ENCODE data around the gene SLC22A25. TPM values are rescaled to one million over a fixed set of nuclear protein-coding genes. Genes with fewer than 3 reads are reported as not detected.

SLC22A25 gene
- total RNA-seq, 1 donor from 2014 or later: not detected

- no peaks in the 10 kb centered on the region for H3F3A ChIP-seq (ENCODE audit: low read depth)
- no peak overlapping the region for H3K27ac ChIP-seq
- no peak overlapping the region for H3K4me2 ChIP-seq
- no peaks in the 10 kb centered on the region for H3K9me3 ChIP-seq (ENCODE audit: low read depth)
- no peak overlapping the region for H3K9ac ChIP-seq
- Mint-ChIP-seq H3K4me1 (no peaks in the 10 kb centered on the region), H3K4me3 (no peak overlapping the region), H3K36me3 (no peaks in the 10 kb centered on the region), H3K27me3 (ENCODE audit: insufficient read depth, low read depth) (peaks cover 4% of the 10 kb centered on the region), H3K27ac (no peak overlapping the region), H3K9me3 (no peaks in the 10 kb centered on the region)
- H3K27me3 ChIP-seq: no peaks in the 10 kb centered on the region
- TF ChIP-seq EZH2 (IDR thresholded peaks at IDR 0.05): no peak
- TF ChIP-seq, protein P1, sequence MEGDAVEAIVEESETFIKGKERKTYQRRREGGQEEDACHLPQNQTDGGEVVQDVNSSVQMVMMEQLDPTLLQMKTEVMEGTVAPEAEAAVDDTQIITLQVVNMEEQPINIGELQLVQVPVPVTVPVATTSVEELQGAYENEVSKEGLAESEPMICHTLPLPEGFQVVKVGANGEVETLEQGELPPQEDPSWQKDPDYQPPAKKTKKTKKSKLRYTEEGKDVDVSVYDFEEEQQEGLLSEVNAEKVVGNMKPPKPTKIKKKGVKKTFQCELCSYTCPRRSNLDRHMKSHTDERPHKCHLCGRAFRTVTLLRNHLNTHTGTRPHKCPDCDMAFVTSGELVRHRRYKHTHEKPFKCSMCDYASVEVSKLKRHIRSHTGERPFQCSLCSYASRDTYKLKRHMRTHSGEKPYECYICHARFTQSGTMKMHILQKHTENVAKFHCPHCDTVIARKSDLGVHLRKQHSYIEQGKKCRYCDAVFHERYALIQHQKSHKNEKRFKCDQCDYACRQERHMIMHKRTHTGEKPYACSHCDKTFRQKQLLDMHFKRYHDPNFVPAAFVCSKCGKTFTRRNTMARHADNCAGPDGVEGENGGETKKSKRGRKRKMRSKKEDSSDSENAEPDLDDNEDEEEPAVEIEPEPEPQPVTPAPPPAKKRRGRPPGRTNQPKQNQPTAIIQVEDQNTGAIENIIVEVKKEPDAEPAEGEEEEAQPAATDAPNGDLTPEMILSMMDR (IDR thresholded peaks at IDR 0.05): no peak
- no peak for TF ChIP-seq EZH2phosphoT487 (IDR thresholded peaks at IDR 0.05)
- no peak overlapping the region for H2AFZ ChIP-seq (replicated peaks)
- no peaks in the 10 kb centered on the region for H3K79me2 ChIP-seq (ENCODE audit: low read depth)
- H4K20me1 ChIP-seq (ENCODE audit: low read depth): no peaks in the 10 kb centered on the region
- no peak for DNase-seq (ENCODE audit: low spot score)
- H3K4me1 ChIP-seq: no peaks in the 10 kb centered on the region
- H3K36me3 ChIP-seq: no peaks in the 10 kb centered on the region
- H3K4me3 ChIP-seq: no peak overlapping the region
These were observed 2.6 kb upstream of the SLC22A25 start for GRCh38 chr11:63246045-63246444.

DNA sequence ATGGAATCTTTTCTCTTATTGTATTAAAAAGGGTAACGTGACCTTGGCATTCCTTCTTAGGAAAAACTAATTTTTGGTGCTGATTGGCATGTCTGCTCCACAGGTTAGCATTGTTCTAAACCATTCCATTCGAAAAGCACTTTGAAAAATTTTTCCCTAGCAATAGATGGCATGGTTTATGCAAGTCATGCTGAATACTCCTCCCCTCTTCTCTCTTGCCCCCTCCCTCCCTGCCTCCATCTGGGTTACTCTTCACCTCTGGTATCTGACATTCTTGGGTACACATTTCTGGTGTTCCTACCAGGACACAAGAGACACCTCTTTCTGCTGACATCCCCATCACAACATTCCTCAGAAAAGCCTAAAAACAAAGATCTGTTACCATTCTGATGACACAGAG is 1.5 kb upstream of the SLC22A25 start:
- Histone ChIP-seq H3F3A (ENCODE audit: low read depth) (no peaks in the 10 kb centered on the region), H3K4me3 (no peak overlapping the region), H3K79me2 (ENCODE audit: low read depth) (no peaks in the 10 kb centered on the region), H3K4me1 (no peaks in the 10 kb centered on the region), H3K27ac (no peak overlapping the region), H3K9ac (no peak overlapping the region), H4K20me1 (ENCODE audit: low read depth) (no peaks in the 10 kb centered on the region), H3K9me3 (ENCODE audit: low read depth) (no peaks in the 10 kb centered on the region), H2AFZ (replicated peaks) (no peak overlapping the region), H3K27me3 (no peaks in the 10 kb centered on the region), H3K4me2 (no peak overlapping the region), H3K36me3 (no peaks in the 10 kb centered on the region)
- Mint-ChIP-seq H3K4me3 (no peak overlapping the region), H3K27me3 (ENCODE audit: insufficient read depth, low read depth) (peaks cover 4% of the 10 kb centered on the region), H3K27ac (no peak overlapping the region), H3K9me3 (no peaks in the 10 kb centered on the region), H3K36me3 (no peaks in the 10 kb centered on the region), H3K4me1 (no peaks in the 10 kb centered on the region)
- TF ChIP-seq EZH2 (IDR thresholded peaks at IDR 0.05) (no peak), EZH2phosphoT487 (IDR thresholded peaks at IDR 0.05) (no peak)
- TF ChIP-seq, protein P1 (IDR thresholded peaks at IDR 0.05): no peak
- no peak for DNase-seq (ENCODE audit: low spot score)

GRCh38 chr11:63242089-63242781 is 1.2 kb downstream of the SLC22A25 start:
- Histone ChIP-seq H4K20me1 (ENCODE audit: low read depth) (no peaks in the 10 kb centered on the region), H3K36me3 (no peaks in the 10 kb centered on the region), H3K79me2 (ENCODE audit: low read depth) (no peaks in the 10 kb centered on the region), H3K9ac (no peak overlapping the region), H3K4me1 (no peaks in the 10 kb centered on the region), H2AFZ (replicated peaks) (no peak overlapping the region), H3K27ac (no peak overlapping the region), H3K9me3 (ENCODE audit: low read depth) (no peaks in the 10 kb centered on the region), H3F3A (ENCODE audit: low read depth) (no peaks in the 10 kb centered on the region), H3K4me3 (no peak overlapping the region), H3K4me2 (no peak overlapping the region), H3K27me3 (no peaks in the 10 kb centered on the region)
- Mint-ChIP-seq H3K36me3 (no peaks in the 10 kb centered on the region), H3K4me3 (no peak overlapping the region), H3K27me3 (ENCODE audit: insufficient read depth, low read depth) (peaks cover 4% of the 10 kb centered on the region), H3K4me1 (no peaks in the 10 kb centered on the region), H3K27ac (no peak overlapping the region), H3K9me3 (no peaks in the 10 kb centered on the region)
- no peak for DNase-seq (ENCODE audit: low spot score)
- TF ChIP-seq, protein P1 (IDR thresholded peaks at IDR 0.05): no peak
- no peak for TF ChIP-seq EZH2phosphoT487 (IDR thresholded peaks at IDR 0.05)
- TF ChIP-seq EZH2 (IDR thresholded peaks at IDR 0.05): no peak
